ENCODE data around the gene ADGRA1.
"Not testable (repeated sequence)": the region's sequence is repeated elsewhere in the genome, so short reads cannot be mapped to it uniquely, and the experiment has no call there.

ADGRA1 gene

GRCh38 chr10:133162178-133162909 lies 74.6 kb downstream of the ADGRA1 start:
- DNase-seq (ENCODE audit: low read depth in 3 of 3): no peak

- DNase-seq (ENCODE audit: low read depth in 3 of 3): no peak
Observed at GRCh38 chr10:133162910-133163856, 75.5 kb downstream of the ADGRA1 start.

- DNase-seq (ENCODE audit: low read depth in 3 of 3): no peak
Observed at GRCh38 chr10:133163889-133164815, 76.4 kb downstream of the ADGRA1 start.

- DNase-seq (ENCODE audit: low read depth in 3 of 3): no peak
Observed at GRCh38 chr10:133164816-133165555, 77.3 kb downstream of the ADGRA1 start.

GRCh38 chr10:133165556-133166503 lies 78.1 kb downstream of the ADGRA1 start:
- DNase-seq (ENCODE audit: low read depth in 3 of 3): no peak

GRCh38 chr10:133166504-133166827 lies 78.7 kb downstream of the ADGRA1 start:
- no peak for DNase-seq (ENCODE audit: low read depth in 3 of 3)

GRCh38 chr10:133166828-133167692 lies 79.3 kb downstream of the ADGRA1 start:
- no peak for DNase-seq (ENCODE audit: low read depth in 3 of 3)

GRCh38 chr10:133167693-133168616 lies 80.2 kb downstream of the ADGRA1 start:
- DNase-seq (ENCODE audit: low read depth in 3 of 3): no peak

- no peak for DNase-seq (ENCODE audit: low read depth in 3 of 3)
Observed at GRCh38 chr10:133168617-133169031, 80.9 kb downstream of the ADGRA1 start.

GRCh38 chr10:133169173-133169947 lies 81.6 kb downstream of the ADGRA1 start:
- no peak for DNase-seq (ENCODE audit: low read depth in 3 of 3)

- no peak for DNase-seq (ENCODE audit: low read depth in 3 of 3)
Observed at GRCh38 chr10:133170092-133170491, 82.4 kb downstream of the ADGRA1 start.

GRCh38 chr10:133173860-133174640 lies 86.3 kb downstream of the ADGRA1 start:
- DNase-seq (ENCODE audit: low read depth in 3 of 3): no peak

- DNase-seq (ENCODE audit: low read depth in 3 of 3): no peak
Observed at GRCh38 chr10:133174689-133175263, 87.1 kb downstream of the ADGRA1 start.

- DNase-seq (ENCODE audit: low read depth in 3 of 3): not testable (repeated sequence)
Observed at GRCh38 chr10:133175624-133176023, 87.9 kb downstream of the ADGRA1 start.

- DNase-seq (ENCODE audit: low read depth in 3 of 3): no peak
Observed at GRCh38 chr10:133176546-133176945, 88.8 kb downstream of the ADGRA1 start.
